Ectodermal cell (in vitro differentiated cells): Measurements from ENCODE around the gene RAP2B. TPM values are rescaled to one million over a fixed set of nuclear protein-coding genes. Genes with fewer than 3 reads are reported as not detected.
A peak's percentile ranks its signal among the peaks of the same experiment; 100 is the strongest.
"Not testable (repeated sequence)": the region's sequence is repeated elsewhere in the genome, so short reads cannot be mapped to it uniquely, and the experiment has no call there.

Source experiments
- H3K27ac ChIP-seq: 2 replicates; pipeline ENCODE4 v1.7.0; 2013; ENCODE audit warnings: mild to moderate bottlenecking, low read depth, low read length; ENCODE audit not compliant: insufficient read depth, poor library complexity, severe bottlenecking
- H3K27me3 ChIP-seq: 2 replicates; pipeline ENCODE4 v1.7.0; 2013; ENCODE audit warnings: mild to moderate bottlenecking, low read length; ENCODE audit not compliant: insufficient read depth, control insufficient read depth, poor library complexity, severe bottlenecking
- H3K36me3 ChIP-seq: one replicate; pipeline ENCODE4 v1.7.0; 2013; ENCODE audit warnings: low read length; ENCODE audit not compliant: control insufficient read depth, insufficient read depth
- H3K4me1 ChIP-seq: one replicate; pipeline ENCODE4 v1.7.0; 2013; ENCODE audit warnings: low read length; ENCODE audit not compliant: control insufficient read depth, insufficient read depth
- H3K4me3 ChIP-seq: 2 replicates; pipeline ENCODE4 v1.7.0; 2013; ENCODE audit warnings: low read depth, low read length, control low read depth; ENCODE audit not compliant: insufficient read depth
- H3K9me3 ChIP-seq: 2 replicates; pipeline ENCODE4 v1.7.0; 2013; ENCODE audit warnings: mild to moderate bottlenecking, low read length, moderate library complexity; ENCODE audit not compliant: control insufficient read depth
- WGBS, 2 experiments: methylation state at CpG; one replicate each; pipeline ENCODE4 v1.1.7; 2013; ENCODE audit warnings: missing lambda C conversion rate in 2 of 2; 5-methylcytosine and 5-hydroxymethylcytosine counted together
- polyA plus RNA-seq, 4 experiments: library from polyadenylated mRNA; stranded (reverse); fragments of 50-300 nt; gene quantifications; one replicate each; pipeline ENCODE4 v1.2.3, GENCODE V29; 2013

RAP2B gene
- 16.5 TPM for polyA plus RNA-seq (2013, experiment 1 of 4)
- 15.7 TPM for polyA plus RNA-seq (2013, experiment 2 of 4)
- 10.5 TPM for polyA plus RNA-seq (2013, experiment 3 of 4)
- polyA plus RNA-seq (2013, experiment 4 of 4): 11.7 TPM

DNA sequence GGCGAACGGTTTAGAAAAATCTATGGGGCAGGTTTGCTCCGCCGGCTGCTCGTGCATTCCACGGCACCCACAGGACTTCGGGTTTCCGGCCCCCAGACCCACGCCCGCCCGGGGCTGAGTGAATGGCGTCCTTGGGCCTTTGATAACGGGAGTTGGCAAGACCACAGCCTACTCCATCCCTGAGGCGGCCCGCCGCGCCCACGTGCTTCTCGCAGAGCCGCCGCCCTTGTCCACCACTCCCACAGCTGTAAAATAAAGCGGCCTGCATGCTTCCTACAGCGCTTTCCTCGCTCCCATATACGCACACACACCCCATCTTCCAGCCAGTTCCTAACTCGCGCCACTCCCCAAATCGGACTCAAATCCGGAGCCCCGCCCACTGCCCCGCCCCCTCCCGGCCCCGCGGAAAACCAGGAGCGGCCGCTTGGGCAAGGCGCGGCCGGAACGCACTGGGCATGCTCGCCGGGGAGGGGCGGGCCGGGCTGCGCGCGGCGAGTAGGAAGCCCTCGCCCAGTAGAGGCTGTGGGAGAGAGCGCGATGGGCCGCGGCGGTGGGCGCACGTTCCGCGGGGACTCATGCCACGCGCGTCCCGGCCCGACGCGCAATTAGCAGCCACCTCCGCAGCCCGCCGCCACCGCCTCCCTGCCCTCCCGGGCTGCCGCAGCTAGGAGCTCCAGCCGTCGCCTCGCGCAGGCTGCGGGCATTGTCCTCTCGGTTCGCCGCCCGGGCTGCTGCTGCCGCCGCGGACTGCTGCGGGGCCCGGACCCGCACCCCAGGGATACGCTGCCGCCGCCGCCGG is at the start of gene RAP2B:
TSS of gene RAP2B (plus strand) at position 513 of the 799 bp plus-strand sequence. CDS start 468 bp downstream, outside the sequence.
- Histone ChIP-seq H3K4me1 (peaks cover 6% of the 10 kb centered on the region), H3K27ac (peak within 1 kb of the TSS; percentile 85), H3K4me3 (peak within 1 kb of the TSS; percentile 84), H3K36me3 (no peaks in the 10 kb centered on the region), H3K27me3 (no peaks in the 10 kb centered on the region), H3K9me3 (no peaks in the 10 kb centered on the region)
- WGBS, 2 experiments: 0% methylated on average over 91 of the region's 91 CpGs

DNA sequence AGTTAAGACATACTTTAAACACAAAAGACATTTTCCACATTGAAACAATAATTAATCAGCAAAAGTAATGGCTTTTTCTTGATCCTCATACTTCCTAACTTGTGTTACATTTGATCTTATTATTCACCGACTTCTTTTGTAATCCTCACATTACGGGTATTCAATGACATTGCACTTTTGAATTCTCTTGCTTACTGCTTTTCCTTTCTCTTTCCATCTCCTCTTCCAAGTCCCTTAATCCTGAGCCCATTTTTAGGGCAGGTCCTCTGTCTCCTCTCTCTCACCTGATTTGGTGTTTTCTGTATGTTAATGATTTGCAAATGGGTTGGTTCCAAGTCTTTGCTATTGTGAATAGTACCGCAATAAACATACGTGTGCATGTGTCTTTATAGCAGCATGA is 48.5 kb upstream of the RAP2B start:
- no peak overlapping the region for H3K27ac ChIP-seq
- H3K4me3 ChIP-seq: no peak overlapping the region
- no peaks in the 10 kb centered on the region for H3K27me3 ChIP-seq
- H3K36me3 ChIP-seq: no peaks in the 10 kb centered on the region
- no peaks in the 10 kb centered on the region for H3K9me3 ChIP-seq
- WGBS, 2 experiments: 95 to 97% methylated on average over 2 to 3 of the region's 4 CpGs
- no peaks in the 10 kb centered on the region for H3K4me1 ChIP-seq

DNA sequence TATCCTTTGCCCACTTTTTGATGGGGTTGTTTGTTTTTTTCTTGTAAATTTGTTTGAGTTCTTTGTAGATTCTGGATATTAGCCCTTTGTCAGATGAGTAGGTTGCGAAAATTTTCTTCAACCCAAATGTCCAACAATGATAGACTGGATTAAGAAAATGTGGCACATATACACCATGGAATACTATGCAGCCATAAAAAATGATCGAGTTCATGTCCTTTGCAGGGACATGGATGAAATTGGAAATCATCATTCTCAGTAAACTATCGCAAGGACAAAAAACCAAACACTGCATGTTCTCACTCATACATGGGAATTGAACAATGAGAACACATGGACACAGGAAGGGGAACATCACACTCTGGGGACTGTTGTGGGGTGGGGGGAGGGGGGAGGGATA is 47.8 kb upstream of the RAP2B start:
- not testable (repeated sequence) for H3K27me3 ChIP-seq, H3K4me1 ChIP-seq, H3K4me3 ChIP-seq, H3K27ac ChIP-seq, H3K9me3 ChIP-seq, H3K36me3 ChIP-seq
- 92 to 93% methylated on average over 1 to 2 of the region's 3 CpGs for WGBS, 2 experiments

DNA sequence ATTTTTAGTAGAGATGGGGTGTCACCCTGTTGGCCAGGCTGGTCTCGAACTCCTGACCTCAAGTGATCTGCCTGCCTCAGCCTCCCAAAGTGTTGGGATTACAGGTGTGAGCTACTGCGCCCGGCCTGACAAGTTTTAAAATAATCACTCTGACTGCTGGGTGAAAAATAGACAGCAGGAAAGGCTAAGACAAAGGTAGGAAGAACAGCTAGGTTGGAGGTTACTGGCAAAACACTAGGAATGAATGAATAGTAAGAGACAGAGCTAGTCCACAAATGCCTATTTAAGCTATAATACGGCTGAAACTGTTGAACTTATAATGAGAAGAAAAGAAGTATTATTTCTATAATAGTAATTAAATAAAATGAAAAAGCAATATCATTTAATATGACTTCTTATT is 46.7 kb upstream of the RAP2B start:
- Histone ChIP-seq H3K36me3 (no peaks in the 10 kb centered on the region), H3K27ac (no peak overlapping the region), H3K27me3 (no peaks in the 10 kb centered on the region), H3K4me3 (no peak overlapping the region), H3K4me1 (no peaks in the 10 kb centered on the region), H3K9me3 (no peaks in the 10 kb centered on the region)
- 73 to 80% methylated on average over 3 to 4 of the region's 4 CpGs for WGBS, 2 experiments

DNA sequence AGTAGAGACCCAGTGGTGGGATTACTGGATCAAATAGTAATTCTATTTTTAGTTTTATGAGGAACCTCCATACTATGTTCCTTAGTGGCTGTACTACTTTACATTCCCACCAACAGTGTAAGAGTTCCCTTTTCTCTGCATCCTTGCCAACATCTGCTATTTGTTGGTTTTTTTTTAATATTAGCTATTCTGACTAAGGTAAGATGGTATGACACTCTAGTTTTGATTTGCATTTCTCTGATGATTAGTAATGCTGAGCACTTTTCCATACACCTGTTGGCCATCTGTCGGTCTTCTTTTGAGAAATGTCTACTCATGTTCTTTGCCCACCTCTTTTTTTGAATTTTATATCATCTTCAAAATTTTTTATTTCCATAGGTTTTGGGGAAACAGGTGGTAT is 34.2 kb upstream of the RAP2B start:
- no peak overlapping the region for H3K4me3 ChIP-seq
- H3K9me3 ChIP-seq: no peaks in the 10 kb centered on the region
- no peaks in the 10 kb centered on the region for H3K4me1 ChIP-seq
- no peak overlapping the region for H3K27ac ChIP-seq
- H3K36me3 ChIP-seq: no peaks in the 10 kb centered on the region
- WGBS, 2 experiments: 100% methylated on average over 1 of the region's 1 CpG
- H3K27me3 ChIP-seq: no peaks in the 10 kb centered on the region

DNA sequence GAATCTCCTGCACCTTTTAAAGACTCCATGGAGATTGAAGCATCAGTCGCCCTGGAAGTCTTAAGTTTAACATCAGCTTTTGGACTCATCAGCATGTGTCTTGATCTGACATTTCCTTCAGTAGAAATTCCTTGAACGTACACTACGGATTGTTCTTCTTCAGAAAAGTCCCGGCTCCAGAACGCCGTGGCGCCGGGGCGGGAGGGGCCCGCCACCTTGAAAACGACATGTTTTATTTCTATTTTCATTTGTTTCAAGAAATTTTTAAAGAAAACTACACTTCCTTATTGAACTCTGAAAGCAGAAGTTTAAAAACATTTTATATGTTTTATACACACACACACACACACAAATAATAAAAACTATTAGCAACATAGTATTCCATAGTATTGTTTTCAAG is 32.6 kb upstream of the RAP2B start:
- no peak overlapping the region for H3K27ac ChIP-seq
- 88 to 95% methylated on average over 10 to 11 of the region's 11 CpGs for WGBS, 2 experiments
- no peak overlapping the region for H3K4me3 ChIP-seq
- no peaks in the 10 kb centered on the region for H3K4me1 ChIP-seq
- H3K36me3 ChIP-seq: no peaks in the 10 kb centered on the region
- H3K27me3 ChIP-seq: no peaks in the 10 kb centered on the region
- H3K9me3 ChIP-seq: no peaks in the 10 kb centered on the region

- Histone ChIP-seq H3K27me3 (no peaks in the 10 kb centered on the region), H3K9me3 (no peaks in the 10 kb centered on the region), H3K4me3 (no peak overlapping the region), H3K27ac (no peak overlapping the region), H3K36me3 (no peaks in the 10 kb centered on the region), H3K4me1 (no peaks in the 10 kb centered on the region)
- WGBS, 2 experiments: 84 to 92% methylated on average over 3 of the region's 3 CpGs
These were observed 32.2 kb upstream of the RAP2B start for GRCh38 chr3:153129866-153130265.

- 96 to 100% methylated on average over 1 to 2 of the region's 2 CpGs for WGBS, 2 experiments
- Histone ChIP-seq H3K27me3 (no peaks in the 10 kb centered on the region), H3K36me3 (no peaks in the 10 kb centered on the region), H3K4me3 (no peak overlapping the region), H3K4me1 (no peaks in the 10 kb centered on the region), H3K27ac (no peak overlapping the region), H3K9me3 (no peaks in the 10 kb centered on the region)
These were observed 31.6 kb upstream of the RAP2B start for GRCh38 chr3:153130312-153130977.

DNA sequence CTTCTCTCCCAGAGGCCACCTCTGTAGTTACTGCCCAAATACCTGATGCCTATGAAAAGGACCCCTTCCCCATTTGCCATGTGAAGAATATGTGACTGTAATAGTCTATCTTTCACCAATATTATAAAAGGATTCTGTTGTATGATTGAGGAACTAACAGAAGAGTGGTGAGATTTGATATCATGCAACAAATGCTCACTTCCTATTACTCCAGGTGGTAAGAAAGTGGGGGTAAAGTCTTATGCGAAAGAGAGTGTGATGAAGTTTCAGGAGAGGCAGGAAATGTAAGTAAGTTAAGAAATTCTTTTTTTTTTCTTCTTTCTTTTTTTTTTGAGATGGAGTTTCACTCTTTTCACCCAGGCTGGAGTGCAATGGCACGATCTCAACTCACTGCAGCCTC is 24.4 kb upstream of the RAP2B start:
- no peak overlapping the region for H3K4me3 ChIP-seq
- no peaks in the 10 kb centered on the region for H3K9me3 ChIP-seq
- no peaks in the 10 kb centered on the region for H3K4me1 ChIP-seq
- no peaks in the 10 kb centered on the region for H3K36me3 ChIP-seq
- no peak overlapping the region for H3K27ac ChIP-seq
- H3K27me3 ChIP-seq: no peaks in the 10 kb centered on the region
- 90 to 96% methylated on average over 2 of the region's 2 CpGs for WGBS, 2 experiments
